HuH-7.5 (cell line): ENCODE measurements around the gene SNAPIN.
"Not testable (repeated sequence)": the region's sequence is repeated elsewhere in the genome, so short reads cannot be mapped to it uniquely, and the experiment has no call there.

Source experiments
- DNase-seq: peaks from one replicate; pipeline ENCODE4 v3.0.0; 2011; ENCODE audit warnings: low spot score

SNAPIN gene

GRCh38 chr1:153626904-153627714, 31.4 kb upstream of the SNAPIN start, which contains the start of gene S100A13:
S100A13 (minus strand) TSS chr1:153627505; CDS start chr1:153626472, 1,033 bp downstream.
- DNase-seq: peak; percentile 90

- no peak for DNase-seq
These were observed 30.5 kb upstream of the SNAPIN start, which contains the start of gene S100A1 for GRCh38 chr1:153627715-153628626. S100A1 (plus strand) TSS chr1:153628434; CDS start chr1:153630522, 2,088 bp downstream.

GRCh38 chr1:153628638-153629342, 29.7 kb upstream of the SNAPIN start:
- no peak for DNase-seq

GRCh38 chr1:153629343-153629665, 29.2 kb upstream of the SNAPIN start:
- DNase-seq: no peak

- DNase-seq: no peak
These were observed 28.5 kb upstream of the SNAPIN start for GRCh38 chr1:153629971-153630370.

- no peak for DNase-seq
These were observed 28.1 kb upstream of the SNAPIN start for GRCh38 chr1:153630384-153630783.

- DNase-seq: no peak
These were observed 27.2 kb upstream of the SNAPIN start for GRCh38 chr1:153631047-153632022.

- DNase-seq: no peak
These were observed 25.2 kb upstream of the SNAPIN start for GRCh38 chr1:153633161-153633753.

GRCh38 chr1:153633754-153634665, 24.5 kb upstream of the SNAPIN start, which contains the start of gene CHTOP:
CHTOP (plus strand) TSS chr1:153634066; CDS start chr1:153636589, 2,523 bp downstream.
- peak; percentile 93 for DNase-seq

GRCh38 chr1:153635872-153636271, 22.6 kb upstream of the SNAPIN start:
- DNase-seq: no peak

- no peak for DNase-seq
These were observed 22.2 kb upstream of the SNAPIN start for GRCh38 chr1:153636312-153636711.

GRCh38 chr1:153638261-153638660, 20.2 kb upstream of the SNAPIN start:
- DNase-seq: no peak

- DNase-seq: no peak
These were observed 19.2 kb upstream of the SNAPIN start for GRCh38 chr1:153639280-153639679.

GRCh38 chr1:153640213-153640612, 18.3 kb upstream of the SNAPIN start:
- not testable (repeated sequence) for DNase-seq

- no peak for DNase-seq
These were observed 17.6 kb upstream of the SNAPIN start for GRCh38 chr1:153640861-153641260.

- no peak for DNase-seq
These were observed 16.3 kb upstream of the SNAPIN start for GRCh38 chr1:153642161-153642560.

- DNase-seq: no peak
These were observed 15.4 kb upstream of the SNAPIN start for GRCh38 chr1:153643100-153643499.

- no peak for DNase-seq
These were observed 14.7 kb upstream of the SNAPIN start for GRCh38 chr1:153643816-153644215.

- DNase-seq: no peak
These were observed 11.7 kb upstream of the SNAPIN start for GRCh38 chr1:153646672-153647345.
